SJSA1 (cell line): ENCODE data around the gene SPTBN1. TPM values are rescaled to one million over a fixed set of nuclear protein-coding genes. Genes with fewer than 3 reads are reported as not detected.
A peak's percentile ranks its signal among the peaks of the same experiment; 100 is the strongest.

Experiments
- DNase-seq, 2 experiments: peaks; one replicate each; pipeline ENCODE4 v3.0.0-alpha.2; 2015 to 2020; ENCODE audit warnings: low spot score in 2 of 2, low read depth in 1 of 2
- H3K27ac ChIP-seq: fragments of 250-450 bp; sonication (Bioruptor Pico); 2 replicates; pipeline ENCODE4 v1.5.1; 2020; ENCODE audit warnings: mild to moderate bottlenecking, moderate library complexity
- H3K27me3 ChIP-seq: fragments of 250-450 bp; sonication (Bioruptor Pico); replicated peaks from 2 replicates; pipeline ENCODE4 v1.5.1; 2020; ENCODE audit warnings: mild to moderate bottlenecking, moderate library complexity
- H3K36me3 ChIP-seq: fragments of 250-450 bp; sonication (Bioruptor Pico); 2 replicates; pipeline ENCODE4 v1.5.1; 2020; ENCODE audit warnings: mild to moderate bottlenecking
- H3K4me1 ChIP-seq: fragments of 250-450 bp; sonication (Bioruptor Pico); replicated peaks from 2 replicates; pipeline ENCODE4 v1.6.1; 2021; ENCODE audit warnings: mild to moderate bottlenecking
- H3K4me3 ChIP-seq: fragments of 250-450 bp; sonication (Bioruptor Pico); 2 replicates; pipeline ENCODE4 v1.5.1; 2020; ENCODE audit warnings: mild to moderate bottlenecking
- H3K9me3 ChIP-seq: fragments of 250-450 bp; sonication (Bioruptor Pico); replicated peaks from 2 replicates; pipeline ENCODE4 v1.5.1; 2020; ENCODE audit warnings: mild to moderate bottlenecking
- total RNA-seq: library from RNA; depleted of rRNA; stranded (reverse); fragments of >200 nt; shearing (Covaris generic); gene quantifications from 2 replicates; pipeline ENCODE4 v1.2.3, GENCODE V29; 2014

Gene SPTBN1
- total RNA-seq, 1 experiment from 2014 or later: 180 TPM

GRCh38 chr2:54555318-54555837 is 99.3 kb downstream of the SPTBN1 start:
- Histone ChIP-seq H3K27ac (no peak overlapping the region), H3K27me3 (no peaks in the 10 kb centered on the region), H3K4me1 (peaks cover 22% of the 10 kb centered on the region), H3K4me3 (no peak overlapping the region), H3K36me3 (peaks cover 11% of the 10 kb centered on the region), H3K9me3 (no peaks in the 10 kb centered on the region)
- no peak for DNase-seq

DNA sequence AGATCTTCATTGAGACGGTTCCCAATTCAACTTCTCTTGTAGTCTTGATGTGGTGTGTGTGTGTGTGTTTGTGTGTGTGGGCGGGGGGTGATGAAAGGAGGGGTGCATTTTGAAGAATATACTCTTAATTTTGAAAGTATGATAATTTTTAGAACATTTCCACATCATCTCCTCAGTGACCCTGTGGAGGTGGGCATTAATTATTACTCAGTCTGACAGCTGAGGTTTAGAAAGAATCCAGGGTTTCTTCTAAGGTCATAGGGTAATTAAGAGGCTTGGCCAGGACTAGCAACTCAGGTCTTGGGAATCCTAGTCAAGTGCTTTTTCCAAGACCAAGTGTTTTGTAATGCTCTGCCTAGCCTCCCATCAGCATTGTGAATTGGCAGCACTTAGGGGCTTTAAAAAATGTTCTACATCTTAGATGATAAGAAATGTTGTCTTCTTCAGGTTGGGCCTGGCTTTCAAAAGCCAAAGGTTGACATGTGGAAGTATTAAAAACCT is 100.5 kb downstream of the SPTBN1 start:
- H3K27ac ChIP-seq: no peak overlapping the region
- H3K4me1 ChIP-seq: peaks cover 32% of the 10 kb centered on the region
- DNase-seq: no peak

GRCh38 chr2:54557211-54557600 is 101.1 kb downstream of the SPTBN1 start:
- Histone ChIP-seq H3K4me3 (peak overlapping the region; percentile 53), H3K27ac (peak overlapping the region; percentile 99), H3K9me3 (no peaks in the 10 kb centered on the region), H3K36me3 (peaks cover 11% of the 10 kb centered on the region), H3K27me3 (no peaks in the 10 kb centered on the region), H3K4me1 (peaks cover 32% of the 10 kb centered on the region)
- no peak for DNase-seq

More for the DNA sequence above, 100.5 kb downstream of the SPTBN1 start:
- Histone ChIP-seq H3K36me3 (peaks cover 11% of the 10 kb centered on the region), H3K4me3 (no peak overlapping the region), H3K9me3 (no peaks in the 10 kb centered on the region), H3K27me3 (no peaks in the 10 kb centered on the region)

DNA sequence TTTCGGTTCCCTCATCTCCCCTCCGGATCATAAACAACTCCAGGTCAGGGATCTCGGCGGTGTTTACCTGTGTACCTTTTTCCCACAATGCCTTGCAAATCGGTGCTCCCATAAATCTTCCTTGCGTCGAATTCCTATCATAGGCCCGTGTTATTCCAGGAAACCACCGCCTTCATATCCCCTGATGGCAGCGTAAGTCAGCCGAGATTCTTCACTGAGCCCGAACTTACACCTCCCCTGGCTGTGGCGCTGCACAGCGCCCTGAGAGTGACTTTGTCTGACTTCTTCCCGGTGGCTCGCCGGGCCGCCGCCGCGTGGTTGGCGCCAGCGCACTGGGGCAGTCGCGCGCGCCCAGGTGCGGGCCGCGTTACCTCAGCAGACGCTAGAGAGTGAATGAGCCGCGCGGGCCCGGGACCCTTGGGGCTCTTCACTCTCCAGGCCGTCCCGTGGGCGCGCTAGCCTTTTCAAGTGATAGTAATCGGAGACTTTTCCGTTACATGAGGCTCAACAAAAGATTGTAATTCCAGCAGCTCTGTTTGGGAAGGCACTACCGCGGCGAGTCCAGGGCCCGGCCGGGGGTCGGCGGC is 101.6 kb downstream of the SPTBN1 start:
- peak; percentile 54 to 63 for DNase-seq
- H3K27me3 ChIP-seq: no peaks in the 10 kb centered on the region
- H3K36me3 ChIP-seq: peaks cover 11% of the 10 kb centered on the region
- H3K9me3 ChIP-seq: no peaks in the 10 kb centered on the region
- peaks cover 32% of the 10 kb centered on the region for H3K4me1 ChIP-seq
- peak overlapping the region; percentile 53 for H3K4me3 ChIP-seq
- peak overlapping the region; percentile 99 for H3K27ac ChIP-seq

DNA sequence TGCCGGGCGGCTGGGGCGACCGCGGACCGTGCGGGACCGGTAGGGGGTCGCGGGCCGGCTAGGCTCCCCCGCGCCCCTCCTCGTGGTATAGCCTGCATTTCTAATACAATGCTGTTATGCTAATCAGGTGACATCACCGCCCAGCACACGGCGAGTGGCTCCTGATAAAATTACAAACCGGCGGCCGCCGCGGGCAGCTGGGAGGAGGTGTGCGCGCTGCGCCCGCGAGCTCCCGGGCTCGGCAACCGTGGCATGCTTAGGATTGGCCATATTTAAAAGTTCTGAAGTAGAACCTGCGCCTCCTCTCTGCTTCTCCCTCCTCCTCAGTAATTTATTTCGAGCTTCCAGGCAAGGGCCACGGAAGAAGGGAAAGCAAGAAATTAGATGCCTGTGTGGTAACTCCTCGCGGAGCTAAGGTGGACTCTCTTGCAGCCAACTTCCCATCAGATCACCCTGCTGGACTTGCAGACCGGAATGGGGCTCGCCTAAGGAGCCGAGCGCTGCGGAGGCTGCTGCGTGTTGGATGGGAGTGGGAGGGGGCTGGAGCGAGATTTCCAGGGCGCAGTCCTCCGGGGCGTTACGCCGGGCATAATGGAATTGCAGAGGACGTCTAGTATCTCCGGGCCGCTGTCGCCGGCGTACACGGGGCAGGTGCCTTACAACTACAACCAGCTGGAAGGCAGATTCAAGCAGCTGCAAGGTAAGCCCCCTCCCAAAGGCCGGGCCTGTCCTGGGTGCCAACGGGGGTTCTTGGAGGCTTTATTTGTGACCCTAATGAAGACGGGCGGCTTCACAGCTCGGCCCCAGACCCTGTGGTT is 102.3 kb downstream of the SPTBN1 start:
- Histone ChIP-seq H3K27me3 (no peaks in the 10 kb centered on the region), H3K36me3 (peaks cover 11% of the 10 kb centered on the region), H3K9me3 (no peaks in the 10 kb centered on the region), H3K27ac (peak overlapping the region; percentile 99), H3K4me1 (peaks cover 32% of the 10 kb centered on the region), H3K4me3 (peak overlapping the region; percentile 53)
- peak; percentile 62 to 79 for DNase-seq

GRCh38 chr2:54559006-54559445 is 102.9 kb downstream of the SPTBN1 start:
- Histone ChIP-seq H3K27ac (peak overlapping the region; percentile 99), H3K4me1 (peaks cover 32% of the 10 kb centered on the region), H3K4me3 (peak overlapping the region; percentile 53), H3K27me3 (no peaks in the 10 kb centered on the region), H3K36me3 (peaks cover 11% of the 10 kb centered on the region), H3K9me3 (no peaks in the 10 kb centered on the region)
- peak in 1 of 2 experiments; percentile 61 for DNase-seq

DNA sequence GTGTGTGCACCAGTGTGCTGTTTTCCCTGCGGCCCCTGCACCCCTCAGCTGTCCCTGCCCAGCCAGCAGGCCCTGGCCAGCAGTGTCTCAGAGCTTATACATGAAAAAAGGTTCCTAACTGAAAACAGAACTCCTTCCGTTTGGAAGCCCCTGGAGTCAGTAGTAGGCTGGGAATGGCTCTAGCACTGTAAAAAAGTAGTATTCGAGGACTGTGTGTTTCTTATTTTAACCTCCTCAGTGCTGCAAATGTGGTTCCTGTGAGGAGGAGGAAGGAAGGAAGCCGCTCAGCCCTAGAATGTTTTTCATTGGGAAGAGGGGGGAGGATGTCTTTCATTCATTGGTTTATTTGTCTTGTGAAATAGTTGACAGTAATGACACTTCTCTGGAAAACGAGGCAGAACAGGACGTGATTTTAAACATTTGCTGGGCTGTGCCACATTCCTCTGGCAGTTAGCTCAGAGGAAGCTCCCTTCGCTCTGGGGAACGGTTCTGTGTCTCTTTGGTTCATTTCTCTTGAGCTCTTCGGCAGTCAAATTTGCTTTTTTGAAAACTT is 103.5 kb downstream of the SPTBN1 start:
- peak overlapping the region; percentile 53 for H3K4me3 ChIP-seq
- H3K9me3 ChIP-seq: no peaks in the 10 kb centered on the region
- H3K36me3 ChIP-seq: peaks cover 11% of the 10 kb centered on the region
- no peaks in the 10 kb centered on the region for H3K27me3 ChIP-seq
- H3K4me1 ChIP-seq: peaks cover 32% of the 10 kb centered on the region
- peak; percentile 77 to 93 for DNase-seq
- peak overlapping the region; percentile 99 for H3K27ac ChIP-seq

GRCh38 chr2:54560146-54560881 is 104.2 kb downstream of the SPTBN1 start:
- DNase-seq: peak; percentile 77 to 93
- no peaks in the 10 kb centered on the region for H3K27me3 ChIP-seq
- H3K4me1 ChIP-seq: peaks cover 32% of the 10 kb centered on the region
- H3K9me3 ChIP-seq: no peaks in the 10 kb centered on the region
- peak overlapping the region; percentile 99 for H3K27ac ChIP-seq
- peak overlapping the region; percentile 53 for H3K4me3 ChIP-seq
- H3K36me3 ChIP-seq: peaks cover 15% of the 10 kb centered on the region

DNA sequence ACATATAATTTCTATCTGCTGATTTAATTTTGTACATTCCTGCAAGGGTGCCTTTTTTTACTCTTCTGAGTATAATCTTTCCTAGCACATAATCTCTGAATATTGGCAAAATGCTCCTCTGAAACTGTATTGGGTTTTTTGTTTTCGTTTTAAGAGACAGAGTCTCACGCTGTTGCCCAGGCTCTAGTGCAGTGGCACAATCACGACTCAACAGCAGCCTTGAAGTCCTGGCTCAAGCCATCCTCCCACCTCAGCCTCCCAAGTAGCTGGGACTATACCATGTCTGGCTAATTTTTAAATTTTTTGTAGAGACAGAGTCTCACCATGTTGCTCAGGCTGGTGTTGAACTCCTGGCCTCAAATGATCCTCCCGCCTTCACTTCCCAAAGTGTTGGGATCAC is 104.9 kb downstream of the SPTBN1 start:
- H3K36me3 ChIP-seq: peaks cover 15% of the 10 kb centered on the region

DNA sequence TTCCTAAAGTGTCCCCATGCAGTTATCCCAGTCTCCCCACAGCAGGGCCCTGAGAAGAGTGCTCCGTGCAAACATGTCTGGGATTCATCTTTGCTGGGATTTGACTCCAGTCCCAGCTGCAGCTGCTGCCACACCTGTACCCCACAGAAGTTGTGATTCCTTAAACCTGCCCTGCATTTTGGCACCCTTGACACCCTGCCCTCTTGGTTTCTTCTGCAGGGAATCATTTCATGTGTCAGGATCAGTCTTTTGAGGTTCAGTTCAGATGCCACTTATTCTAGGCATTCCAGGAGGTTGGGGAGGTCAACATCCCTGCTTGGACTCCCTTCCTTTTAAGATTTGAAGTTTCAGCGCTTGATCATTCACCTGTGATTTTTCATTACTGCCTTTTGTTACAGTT is 108.3 kb downstream of the SPTBN1 start:
- peaks cover 21% of the 10 kb centered on the region for H3K4me1 ChIP-seq
- H3K27ac ChIP-seq: no peak overlapping the region
- no peaks in the 10 kb centered on the region for H3K27me3 ChIP-seq
- H3K9me3 ChIP-seq: no peaks in the 10 kb centered on the region
- no peak overlapping the region for H3K4me3 ChIP-seq
- DNase-seq: no peak
- H3K36me3 ChIP-seq: peaks cover 7% of the 10 kb centered on the region

More for the DNA sequence above, 104.9 kb downstream of the SPTBN1 start:
- Histone ChIP-seq H3K27me3 (no peaks in the 10 kb centered on the region), H3K9me3 (no peaks in the 10 kb centered on the region), H3K27ac (peak overlapping the region; percentile 99), H3K4me1 (peaks cover 32% of the 10 kb centered on the region), H3K4me3 (peak overlapping the region; percentile 53)
- DNase-seq: no peak

GRCh38 chr2:54565551-54565950 is 109.4 kb downstream of the SPTBN1 start:
- peaks cover 27% of the 10 kb centered on the region for H3K4me1 ChIP-seq
- no peaks in the 10 kb centered on the region for H3K27me3 ChIP-seq
- no peak overlapping the region for H3K27ac ChIP-seq
- DNase-seq: no peak
- no peak overlapping the region for H3K4me3 ChIP-seq
- H3K9me3 ChIP-seq: no peaks in the 10 kb centered on the region
- H3K36me3 ChIP-seq: peaks cover 7% of the 10 kb centered on the region; the same call in 1 of the 2 replicates

DNA sequence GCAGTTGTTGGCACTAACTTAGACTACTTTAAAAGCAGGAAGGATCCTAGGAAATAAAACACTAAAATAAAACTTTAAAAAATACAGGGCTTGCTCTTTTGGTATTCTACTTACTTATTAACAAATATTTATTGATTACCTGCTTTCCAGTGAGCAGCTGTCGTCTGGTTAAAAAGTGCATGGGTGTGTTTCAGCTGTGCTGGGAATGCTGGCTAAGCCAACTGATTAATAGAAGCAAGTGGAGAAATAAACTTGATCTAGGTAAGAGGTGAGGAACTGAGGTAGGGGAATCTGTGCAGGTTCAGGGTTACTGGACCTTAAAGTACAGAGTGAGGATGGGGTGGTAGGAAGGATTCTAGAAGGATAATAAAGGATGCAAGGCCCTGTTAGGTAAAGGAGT is 110.8 kb downstream of the SPTBN1 start:
- H3K36me3 ChIP-seq: peaks cover 7% of the 10 kb centered on the region; the same call in 1 of the 2 replicates
- no peak overlapping the region for H3K4me3 ChIP-seq
- no peak overlapping the region for H3K27ac ChIP-seq
- DNase-seq: no peak
- no peaks in the 10 kb centered on the region for H3K27me3 ChIP-seq
- peaks cover 32% of the 10 kb centered on the region for H3K4me1 ChIP-seq
- H3K9me3 ChIP-seq: no peaks in the 10 kb centered on the region

GRCh38 chr2:54568876-54569321 is 112.8 kb downstream of the SPTBN1 start:
- Histone ChIP-seq H3K27me3 (no peaks in the 10 kb centered on the region), H3K9me3 (no peaks in the 10 kb centered on the region), H3K36me3 (peaks cover 15% of the 10 kb centered on the region), H3K4me3 (no peak overlapping the region), H3K27ac (no peak overlapping the region), H3K4me1 (peaks cover 51% of the 10 kb centered on the region)
- no peak for DNase-seq
